ENCODE results near the gene SPEF1. TPM values are rescaled to one million over a fixed set of nuclear protein-coding genes. Genes with fewer than 3 reads are reported as not detected.
A peak's percentile ranks its signal among the peaks of the same experiment; 100 is the strongest.

The SPEF1 gene
- total and polyA plus RNA-seq, 2 of the 4 experiments (the other 2 are of a cell fraction): 0.15 TPM; not detected in 1

- Histone ChIP-seq H3K23ac (ENCODE audit: low read depth, low read length) (peak overlapping the region; percentile 61), H2AK9ac (replicated peaks; ENCODE audit: low read depth, low read length, poor library complexity) (peak overlapping the region; percentile 95), H2AFZ (replicated peaks; ENCODE audit: low read length, poor library complexity) (peak overlapping the region; percentile 90), H3K79me1 (ENCODE audit: low read depth in 1 of 2, low read length in 2 of 2) (peaks cover 7 to 40% of the 10 kb centered on the region in 2 experiments; a peak in 3 of 4 replicates), H2BK20ac (ENCODE audit: low read depth, low read length) (no peak overlapping the region), H2BK120ac (ENCODE audit: low read depth, low read length) (no peak overlapping the region), H4K5ac (ENCODE audit: low read depth, low read length) (no peak overlapping the region; the same call in 1 of the 2 replicates), H2AK5ac (ENCODE audit: low read depth, low read length) (peak overlapping the region; percentile 96; the same call in 1 of the 2 replicates), H3K27me3 (ENCODE audit: control insufficient read depth, insufficient read depth, low read length) (no peaks in the 10 kb centered on the region), H3K4me1 (ENCODE audit: control insufficient read depth, insufficient read depth, low read length) (peaks cover 16% of the 10 kb centered on the region), H3K36me3 (ENCODE audit: control insufficient read depth, insufficient read depth, low read length) (peaks cover 11% of the 10 kb centered on the region), H3K9me1 (ENCODE audit: insufficient read depth, low read length) (peaks cover 12% of the 10 kb centered on the region), H4K8ac (ENCODE audit: low read depth in 2 of 2, low read length in 2 of 2) (peak overlapping the region in 1 of 2 experiments; percentile 76; a peak in 2 of 4 replicates), H3K56ac (ENCODE audit: extremely low read depth, insufficient read depth, low read length) (no peak overlapping the region), H3K4ac (ENCODE audit: low read depth, low read length) (peak overlapping the region; percentile 89), H4K20me1 (ENCODE audit: insufficient read depth, low read length) (peaks cover 50% of the 10 kb centered on the region), H3K9ac (ENCODE audit: low read depth, low read length) (peak overlapping the region; percentile 91), H3K9me3 (ENCODE audit: control insufficient read depth, insufficient read depth, low read length) (no peaks in the 10 kb centered on the region), H2BK15ac (ENCODE audit: low read depth, low read length) (no peak overlapping the region), H3K18ac (ENCODE audit: low read depth, low read length) (no peak overlapping the region), H2BK5ac (ENCODE audit: low read depth, low read length, poor library complexity, severe bottlenecking) (peak overlapping the region; percentile 90), H3K27ac (ENCODE audit: insufficient read depth, low read length) (peak overlapping the region; percentile 92), H3K4me2 (ENCODE audit: low read depth, low read length) (peak overlapping the region; percentile 99), H4K91ac (ENCODE audit: insufficient read depth, low read depth, low read length) (peak overlapping the region; percentile 39; the same call in 1 of the 2 replicates), H3K4me3 (ENCODE audit: insufficient read depth, low read depth, low read length) (peak overlapping the region; percentile 96), H3K14ac (replicated peaks; ENCODE audit: low read depth, low read length) (peak overlapping the region; percentile 81; the same call in 1 of the 2 replicates)
- in situ Hi-C loops (cut with MboI; ENCODE audit: low sequenced_read_pairs): loop anchor here (10.0 kb wide), 1 partner anchor 299 kb away; no protein-coding TSS in a partner anchor
- intact Hi-C loops (cut with micrococcal nuclease): loop anchor here (1.0 to 5.0 kb wide), 6 partner anchors 35 to 287 kb away; partner anchors contain the start of genes AP5S1 and MAVS
- ATAC-seq (ENCODE audit: low read depth): no peak; the same call in none of the 2 replicates
- BruUV-seq (replicated peaks): no TSS peak
- 17% methylated on average over 44 of the region's 79 CpGs; no CpG with 5 or more reads in 1 of the 2 experiments for WGBS, 2 experiments (ENCODE audit: extremely low coverage in 2 of 2, insufficient read length in 1 of 2)
- CTCF ChIA-PET: interaction anchor here (1.1 to 2.6 kb wide), 5 partner anchors 10 to 47 kb away, joined by 4 to 18 read pairs (median 9); partner anchors contain the start of genes ADISSP, AP5S1 and CDC25B
- POLR2A ChIA-PET (ENCODE audit: unreplicated experiment): interaction anchor here (0.5 to 0.6 kb wide), 2 partner anchors 24 to 108 kb away, joined by 3 to 8 read pairs; no protein-coding TSS in a partner anchor
- DNase-seq: no peak
- dilution Hi-C loops (cut with HindIII; ENCODE audit: low sequenced_read_pairs, unreplicated experiment): no loop called here
- TF ChIP-seq CHD1 (IDR thresholded peaks at IDR 0.05; ENCODE audit: low read depth, low read length) (no peak), BHLHE40 (IDR thresholded peaks at IDR 0.05; ENCODE audit: low read depth, low read length) (no peak), CEBPB (IDR thresholded peaks at IDR 0.05; ENCODE audit: low read depth, low read length) (no peak), POLR2A (IDR thresholded peaks at IDR 0.05; ENCODE audit: low read depth, low read length) (no peak), RFX5 (IDR thresholded peaks at IDR 0.05; ENCODE audit: low read depth, low read length) (no peak), RAD21 (IDR thresholded peaks at IDR 0.05; ENCODE audit: low read length) (no peak), SMC3 (IDR thresholded peaks at IDR 0.05; ENCODE audit: low read depth, low read length) (no peak)
- TF ChIP-seq, protein P1, sequence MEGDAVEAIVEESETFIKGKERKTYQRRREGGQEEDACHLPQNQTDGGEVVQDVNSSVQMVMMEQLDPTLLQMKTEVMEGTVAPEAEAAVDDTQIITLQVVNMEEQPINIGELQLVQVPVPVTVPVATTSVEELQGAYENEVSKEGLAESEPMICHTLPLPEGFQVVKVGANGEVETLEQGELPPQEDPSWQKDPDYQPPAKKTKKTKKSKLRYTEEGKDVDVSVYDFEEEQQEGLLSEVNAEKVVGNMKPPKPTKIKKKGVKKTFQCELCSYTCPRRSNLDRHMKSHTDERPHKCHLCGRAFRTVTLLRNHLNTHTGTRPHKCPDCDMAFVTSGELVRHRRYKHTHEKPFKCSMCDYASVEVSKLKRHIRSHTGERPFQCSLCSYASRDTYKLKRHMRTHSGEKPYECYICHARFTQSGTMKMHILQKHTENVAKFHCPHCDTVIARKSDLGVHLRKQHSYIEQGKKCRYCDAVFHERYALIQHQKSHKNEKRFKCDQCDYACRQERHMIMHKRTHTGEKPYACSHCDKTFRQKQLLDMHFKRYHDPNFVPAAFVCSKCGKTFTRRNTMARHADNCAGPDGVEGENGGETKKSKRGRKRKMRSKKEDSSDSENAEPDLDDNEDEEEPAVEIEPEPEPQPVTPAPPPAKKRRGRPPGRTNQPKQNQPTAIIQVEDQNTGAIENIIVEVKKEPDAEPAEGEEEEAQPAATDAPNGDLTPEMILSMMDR (conservative IDR thresholded peaks at IDR 0.05; ENCODE audit: low read depth, low read length): no peak
These were observed 4.2 kb upstream of the SPEF1 start for GRCh38 chr20:3785240-3786125.

Measured in IMR-90 (cell line).